Measurements from ENCODE around the gene CAMTA1. TPM values are rescaled to one million over a fixed set of nuclear protein-coding genes. Genes with fewer than 3 reads are reported as not detected.
A peak's percentile ranks its signal among the peaks of the same experiment; 100 is the strongest.

CAMTA1 gene
- total RNA-seq, 1 experiment from 2014 or later, result 69.5 TPM

DNA sequence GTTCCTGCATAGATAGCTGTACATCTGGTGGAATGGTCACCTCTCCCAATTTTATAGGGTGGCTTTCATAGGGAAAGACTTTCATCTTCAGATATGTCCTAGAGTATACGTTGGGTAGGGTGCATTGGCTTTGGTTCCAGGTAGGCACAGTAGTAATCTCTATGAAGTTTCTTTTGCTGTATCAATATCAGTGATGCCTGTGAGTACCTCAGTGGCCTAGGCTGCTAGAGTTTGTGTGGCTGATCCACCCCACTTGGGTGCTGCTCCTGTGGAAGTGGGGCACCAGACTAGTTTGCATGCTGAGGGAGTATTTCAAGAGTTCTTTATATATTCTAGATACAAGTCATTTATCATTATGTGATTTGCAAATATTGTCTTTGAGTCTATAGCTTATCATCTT, 615.3 kb downstream of the CAMTA1 start (continued):
- TF ChIP-seq SIN3A (IDR thresholded peaks at IDR 0.05; ENCODE audit: low read depth) (no peak), REST (IDR thresholded peaks at IDR 0.05; ENCODE audit: low read depth) (no peak), JUND (IDR thresholded peaks at IDR 0.05) (no peak), SP1 (IDR thresholded peaks at IDR 0.05; ENCODE audit: low read depth) (no peak)
- TF ChIP-seq, protein P1, sequence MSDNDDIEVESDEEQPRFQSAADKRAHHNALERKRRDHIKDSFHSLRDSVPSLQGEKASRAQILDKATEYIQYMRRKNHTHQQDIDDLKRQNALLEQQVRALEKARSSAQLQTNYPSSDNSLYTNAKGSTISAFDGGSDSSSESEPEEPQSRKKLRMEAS (IDR thresholded peaks at IDR 0.05), result no peak
- TF ChIP-seq, protein P2, sequence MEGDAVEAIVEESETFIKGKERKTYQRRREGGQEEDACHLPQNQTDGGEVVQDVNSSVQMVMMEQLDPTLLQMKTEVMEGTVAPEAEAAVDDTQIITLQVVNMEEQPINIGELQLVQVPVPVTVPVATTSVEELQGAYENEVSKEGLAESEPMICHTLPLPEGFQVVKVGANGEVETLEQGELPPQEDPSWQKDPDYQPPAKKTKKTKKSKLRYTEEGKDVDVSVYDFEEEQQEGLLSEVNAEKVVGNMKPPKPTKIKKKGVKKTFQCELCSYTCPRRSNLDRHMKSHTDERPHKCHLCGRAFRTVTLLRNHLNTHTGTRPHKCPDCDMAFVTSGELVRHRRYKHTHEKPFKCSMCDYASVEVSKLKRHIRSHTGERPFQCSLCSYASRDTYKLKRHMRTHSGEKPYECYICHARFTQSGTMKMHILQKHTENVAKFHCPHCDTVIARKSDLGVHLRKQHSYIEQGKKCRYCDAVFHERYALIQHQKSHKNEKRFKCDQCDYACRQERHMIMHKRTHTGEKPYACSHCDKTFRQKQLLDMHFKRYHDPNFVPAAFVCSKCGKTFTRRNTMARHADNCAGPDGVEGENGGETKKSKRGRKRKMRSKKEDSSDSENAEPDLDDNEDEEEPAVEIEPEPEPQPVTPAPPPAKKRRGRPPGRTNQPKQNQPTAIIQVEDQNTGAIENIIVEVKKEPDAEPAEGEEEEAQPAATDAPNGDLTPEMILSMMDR (IDR thresholded peaks at IDR 0.05 in 2 of 3, conservative IDR thresholded peaks at IDR 0.05 in 1 of 3; ENCODE audit: borderline replicate concordance in 1 of 3, insufficient read depth in 1 of 3, low read depth in 2 of 3, low read length in 2 of 3), result no peak

- ATAC-seq (peak; percentile 96), DNase-seq (ENCODE audit: low read depth, low spot score) (peak; percentile 97)
- CTCF ChIA-PET, result no interaction called here
- TSS peak; percentile 90 for BruUV-seq (replicated peaks)
- Histone ChIP-seq H3K9me2 (ENCODE audit: insufficient read depth) (no peaks in the 10 kb centered on the region), H3K27me3 (ENCODE audit: insufficient read depth, low read length) (no peaks in the 10 kb centered on the region), H3K9ac (ENCODE audit: low read length) (peak overlapping the region; percentile 37), H2AFZ (ENCODE audit: low read depth, low read length, poor library complexity, severe bottlenecking) (no peak overlapping the region), H3K36me3 (ENCODE audit: control insufficient read depth in 1 of 2, insufficient read depth in 2 of 2, low read length in 2 of 2) (no peaks in the 10 kb centered on the region), H3K79me2 (ENCODE audit: insufficient read depth, low read length) (no peaks in the 10 kb centered on the region), H3K4me3 (replicated peaks in 1 of 2; ENCODE audit: low read depth in 1 of 2, low read length in 2 of 2) (no peak overlapping the region), H3K9me3 (ENCODE audit: control insufficient read depth in 1 of 2, insufficient read depth in 1 of 2, low read depth in 1 of 2, low read length in 2 of 2) (peaks cover 0 to 5% of the 10 kb centered on the region in 2 experiments; a peak in 1 of 4 replicates), H3K4me1 (ENCODE audit: control insufficient read depth in 1 of 2, insufficient read depth in 2 of 2, low read length in 2 of 2) (peaks cover 17 to 24% of the 10 kb centered on the region in 2 experiments), H3K27ac (ENCODE audit: low read depth, low read length) (peak overlapping the region; percentile 36), H3K4me2 (ENCODE audit: low read length) (peak overlapping the region; percentile 67), H4K20me1 (ENCODE audit: insufficient read depth) (no peaks in the 10 kb centered on the region)
- POLR2A ChIA-PET, result no interaction called here
- intact Hi-C loops (cut with micrococcal nuclease), result loop anchor here (5.0 kb wide), 1 partner anchor 100 kb away; no protein-coding TSS in a partner anchor
- RAD21 ChIA-PET (ENCODE audit: low non-redundant PET in 1 of 2, low total read pairs in 2 of 2, uncharacterized antibody in 2 of 2, unreplicated experiment in 2 of 2), result no interaction called here
- peak; percentile 31 for TF ChIP-seq RAD21 (IDR thresholded peaks at IDR 0.05; ENCODE audit: low read depth)
- no peak for TF ChIP-seq EZH2phosphoT487 (IDR thresholded peaks at IDR 0.05; ENCODE audit: borderline replicate concordance)
- TF ChIP-seq, protein P3, sequence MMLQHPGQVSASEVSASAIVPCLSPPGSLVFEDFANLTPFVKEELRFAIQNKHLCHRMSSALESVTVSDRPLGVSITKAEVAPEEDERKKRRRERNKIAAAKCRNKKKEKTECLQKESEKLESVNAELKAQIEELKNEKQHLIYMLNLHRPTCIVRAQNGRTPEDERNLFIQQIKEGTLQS (IDR thresholded peaks at IDR 0.05), result no peak; the same call in 1 of the 2 replicates
- no peak; the same call in 1 of the 2 replicates for TF ChIP-seq SIN3A (IDR thresholded peaks at IDR 0.05; ENCODE audit: low read depth)
- no peak for TF ChIP-seq ZNF274 (IDR thresholded peaks at IDR 0.05; ENCODE audit: low read depth, low read length)
- TF ChIP-seq CBX3 (IDR thresholded peaks at IDR 0.05; ENCODE audit: low read depth), result peak; percentile 91
- no peak for TF ChIP-seq EZH2 (IDR thresholded peaks at IDR 0.05)
- TF ChIP-seq, protein P2 (IDR thresholded peaks at IDR 0.05 in 2 of 3, conservative IDR thresholded peaks at IDR 0.05 in 1 of 3; ENCODE audit: borderline replicate concordance in 1 of 3, insufficient read depth in 1 of 3, low read depth in 2 of 3, low read length in 2 of 3), result no peak
- TF ChIP-seq ZFX (IDR thresholded peaks at IDR 0.05), result no peak
- TF ChIP-seq FOSL1 (IDR thresholded peaks at IDR 0.05; ENCODE audit: low read depth), result peak; percentile 99
Measured at GRCh38 chr1:7401814-7402547, 616.7 kb downstream of the CAMTA1 start.

Data from HCT116 (cell line).